Activated CD8-positive, alpha-beta T cell treated with anti-CD3 and anti-CD28 coated beads for 36 hours (primary cell): ENCODE data around the gene MGAT4B. TPM values are rescaled to one million over a fixed set of nuclear protein-coding genes. Genes with fewer than 3 reads are reported as not detected.

ENCODE experiments used
- ATAC-seq: fragments of 200-7000 bp; cut with Tn5 transposase; one replicate; pipeline ENCODE4 v1.10.0; 2021; ENCODE audit warnings: mild to moderate bottlenecking, moderate library complexity
- CTCF ChIA-PET: fragments of 350-600 bp; sonication (Branson Sonifier 250); formaldehyde crosslinking; loops from one replicate; lab custom pipeline; 2021; ENCODE audit warnings: antibody characterized with exemption; lab: Charles Lee
- POLR2A ChIA-PET: fragments of 350-600 bp; sonication (Branson Sonifier 250); formaldehyde crosslinking; loops from one replicate; lab custom pipeline; 2021; ENCODE audit warnings: antibody characterized with exemption; lab: Charles Lee
- DNase-seq: peaks from one replicate; pipeline ENCODE4 v3.0.0-alpha.2; 2020
- H3K27ac Mint-ChIP-seq: one replicate; pipeline ENCODE4 v1.8.0; 2021; ENCODE audit warnings: mild to moderate bottlenecking, mixed read lengths
- H3K27me3 Mint-ChIP-seq: one replicate; pipeline ENCODE4 v1.8.0; 2021; ENCODE audit warnings: mixed read lengths
- H3K36me3 Mint-ChIP-seq: one replicate; pipeline ENCODE4 v1.8.0; 2021; ENCODE audit warnings: low read depth, mixed read lengths
- H3K4me1 Mint-ChIP-seq: one replicate; pipeline ENCODE4 v1.8.0; 2021; ENCODE audit warnings: low read depth, mixed read lengths
- H3K4me3 Mint-ChIP-seq: one replicate; pipeline ENCODE4 v1.8.0; 2021; ENCODE audit warnings: mild to moderate bottlenecking, moderate library complexity, mixed read lengths
- H3K9me3 Mint-ChIP-seq: one replicate; pipeline ENCODE4 v1.8.0; 2021; ENCODE audit warnings: mixed read lengths
- CTCF ChIP-seq: fragments of 200-600 bp; IDR thresholded peaks from one replicate; pipeline ENCODE4 v1.8.0; 2022; ENCODE audit warnings: antibody characterized with exemption, mild to moderate bottlenecking
- intact Hi-C: fragments of 100-400 bp; cut with micrococcal nuclease; formaldehyde crosslinking; loops from one replicate; pipeline ENCODE4 v1.10.0; 2022
- total RNA-seq, 2 experiments: library from RNA; stranded (reverse); gene quantifications; one replicate each; pipeline ENCODE4 v1.2.3, GENCODE V29; 2021

The MGAT4B gene
- total RNA-seq: 10 to 100 TPM; 62.8 to 65.9 TPM

GRCh38 chr5:179806250-179807048, at the start of gene MGAT4B:
TSS of gene MGAT4B (minus strand) at chr5:179806866. CDS start at chr5:179806583, 283 bp downstream.
- no peaks in the 10 kb centered on the region for H3K27me3 Mint-ChIP-seq
- peak within 1 kb of the TSS; percentile 72 for H3K27ac Mint-ChIP-seq
- peaks cover 27% of the 10 kb centered on the region for H3K4me1 Mint-ChIP-seq
- peaks cover 9% of the 10 kb centered on the region for H3K36me3 Mint-ChIP-seq
- intact Hi-C loops: no loop called here
- H3K9me3 Mint-ChIP-seq: no peaks in the 10 kb centered on the region
- peak; percentile 65 for DNase-seq
- peak; percentile 64 for ATAC-seq
- ChIA-PET POLR2A (interaction anchor here (0.6 to 3.5 kb wide), 7 partner anchors 8 to 183 kb away, joined by 3 to 25 read pairs (median 4); partner anchors contain the start of genes HNRNPH1, MRNIP and SQSTM1), CTCF (interaction anchor here (1.3 to 1.4 kb wide), 2 partner anchors 10 to 100 kb away, joined by 3 to 5 read pairs; no protein-coding TSS in a partner anchor)
- H3K4me3 Mint-ChIP-seq: peak within 1 kb of the TSS; percentile 85
- no peak for TF ChIP-seq CTCF

GRCh38 chr5:179854356-179854755, 47.7 kb upstream of the MGAT4B start:
- no peak for DNase-seq
- no peak for TF ChIP-seq CTCF
- Mint-ChIP-seq H3K27me3 (no peaks in the 10 kb centered on the region), H3K36me3 (peaks cover 9% of the 10 kb centered on the region), H3K9me3 (no peaks in the 10 kb centered on the region), H3K4me1 (peaks cover 15% of the 10 kb centered on the region), H3K27ac (no peak overlapping the region), H3K4me3 (no peak overlapping the region)
- ATAC-seq: no peak
- intact Hi-C loops: no loop called here
- ChIA-PET POLR2A (no interaction called here), CTCF (no interaction called here)

GRCh38 chr5:179852993-179853547, 46.4 kb upstream of the MGAT4B start:
- Mint-ChIP-seq H3K27ac (no peak overlapping the region), H3K27me3 (no peaks in the 10 kb centered on the region), H3K4me3 (no peak overlapping the region), H3K36me3 (peaks cover 9% of the 10 kb centered on the region), H3K4me1 (peaks cover 14% of the 10 kb centered on the region), H3K9me3 (no peaks in the 10 kb centered on the region)
- intact Hi-C loops: no loop called here
- no peak for DNase-seq
- ChIA-PET CTCF (no interaction called here), POLR2A (no interaction called here)
- TF ChIP-seq CTCF: no peak
- ATAC-seq: no peak

- POLR2A ChIA-PET: interaction anchor here (0.8 kb wide), 1 partner anchor 36 kb away, joined by 3 read pairs; no protein-coding TSS in a partner anchor
- Mint-ChIP-seq H3K27ac (no peak overlapping the region), H3K9me3 (peaks cover 3% of the 10 kb centered on the region), H3K4me1 (peaks cover 11% of the 10 kb centered on the region), H3K4me3 (no peak overlapping the region), H3K27me3 (no peaks in the 10 kb centered on the region), H3K36me3 (peaks cover 36% of the 10 kb centered on the region)
- CTCF ChIA-PET: interaction anchor here (1.0 kb wide), 1 partner anchor 40 kb away, joined by 3 read pairs; no protein-coding TSS in a partner anchor
- ATAC-seq: no peak
- no peak for DNase-seq
- no peak for TF ChIP-seq CTCF
- intact Hi-C loops: no loop called here
These were observed 35.0 kb upstream of the MGAT4B start for GRCh38 chr5:179841621-179842020.

GRCh38 chr5:179840766-179841165, 34.1 kb upstream of the MGAT4B start:
- peaks cover 36% of the 10 kb centered on the region for H3K36me3 Mint-ChIP-seq
- DNase-seq (no peak), ATAC-seq (no peak)
- no peak overlapping the region for H3K4me3 Mint-ChIP-seq
- H3K27me3 Mint-ChIP-seq: no peaks in the 10 kb centered on the region
- peak overlapping the region; percentile 57 for H3K27ac Mint-ChIP-seq
- intact Hi-C loops: no loop called here
- ChIA-PET CTCF (interaction anchor here (1.0 kb wide), 1 partner anchor 39 kb away, joined by 3 read pairs; no protein-coding TSS in a partner anchor), POLR2A (no interaction called here)
- no peak for TF ChIP-seq CTCF
- peaks cover 19% of the 10 kb centered on the region for H3K4me1 Mint-ChIP-seq
- H3K9me3 Mint-ChIP-seq: peaks cover 3% of the 10 kb centered on the region
